GM21825 (cell line): ENCODE data around the gene OR1J1.
A peak's percentile ranks its signal among the peaks of the same experiment; 100 is the strongest.

Source experiments
- ATAC-seq: cut with Tn5 transposase; IDR thresholded peaks from one replicate; pipeline ENCODE4 v1.9.1; 2021; ENCODE audit warnings: mild to moderate bottlenecking, moderate library complexity; ENCODE audit not compliant: unreplicated experiment

Gene OR1J1

GRCh38 chr9:122477826-122478225, at the start of gene OR1J1:
Gene OR1J1 (minus strand): TSS chr9:122477926. CDS start chr9:122477926, 0 bp downstream.
- no peak for ATAC-seq

DNA sequence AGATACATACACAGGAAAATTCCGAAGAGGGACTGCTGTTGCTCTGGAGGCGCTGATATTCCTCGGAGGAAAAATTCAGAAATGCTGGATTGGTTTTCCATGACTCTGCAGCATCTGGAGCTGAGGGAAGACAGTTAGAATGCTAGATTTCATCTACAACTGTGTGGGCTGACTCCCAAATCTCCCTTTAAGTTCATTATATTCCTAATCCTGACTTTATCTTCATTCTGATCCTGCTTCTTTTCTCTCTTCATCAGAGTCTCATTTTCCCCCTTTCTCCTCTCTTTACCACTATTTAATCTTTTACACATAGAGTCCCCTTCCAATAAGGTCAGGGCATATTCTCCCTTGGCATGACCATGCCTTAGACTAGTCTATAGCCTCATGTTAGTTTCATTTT, 49.5 kb upstream of the OR1J1 start, which contains the start of gene OR1N1:
OR1N1 (minus strand) TSS at position 101 of the 400 bp plus-strand sequence; CDS start at position 101, 0 bp downstream.
- no peak for ATAC-seq

GRCh38 chr9:122526602-122527001, 48.9 kb upstream of the OR1J1 start:
- no peak for ATAC-seq

- no peak for ATAC-seq
These were observed 41.6 kb upstream of the OR1J1 start for GRCh38 chr9:122519376-122519775.

DNA sequence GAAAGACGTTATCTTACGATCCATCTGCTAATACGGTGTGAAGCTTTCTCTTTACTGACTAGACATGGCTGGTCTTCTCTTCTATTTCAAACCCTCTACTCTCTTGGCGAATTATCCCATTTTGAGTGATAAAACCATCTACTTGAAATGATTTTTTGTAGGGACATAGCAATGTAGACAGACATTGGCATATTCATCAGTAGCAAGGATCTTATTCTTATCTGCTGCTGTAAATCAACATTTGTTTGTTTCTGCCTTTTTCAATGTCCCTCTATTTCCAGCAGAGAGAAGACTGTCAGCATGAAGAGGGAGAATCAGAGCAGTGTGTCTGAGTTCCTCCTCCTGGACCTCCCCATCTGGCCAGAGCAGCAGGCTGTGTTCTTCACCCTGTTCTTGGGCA, 41.1 kb upstream of the OR1J1 start, which contains the start of gene OR1J4:
OR1J4 (plus strand) TSS at position 301 of the 400 bp plus-strand sequence; CDS start at position 301, 0 bp downstream.
- no peak for ATAC-seq

GRCh38 chr9:122518226-122518625, 40.5 kb upstream of the OR1J1 start:
- no peak for ATAC-seq

DNA sequence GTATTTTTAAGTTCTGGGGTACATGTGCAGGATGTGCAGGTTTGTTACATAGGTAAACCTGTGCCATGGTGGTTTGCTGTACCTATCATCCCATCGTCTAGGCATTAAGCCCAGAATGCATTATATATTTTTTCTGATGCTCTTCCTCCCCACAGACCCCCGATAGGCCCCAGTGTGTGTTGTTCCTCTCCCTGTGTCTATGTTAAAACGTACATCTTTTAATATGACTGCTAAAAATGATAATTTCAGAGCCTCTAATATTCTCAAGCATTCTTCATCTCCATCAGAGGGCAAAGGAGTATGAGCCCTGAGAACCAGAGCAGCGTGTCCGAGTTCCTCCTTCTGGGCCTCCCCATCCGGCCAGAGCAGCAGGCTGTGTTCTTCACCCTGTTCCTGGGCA, 32.8 kb upstream of the OR1J1 start, which contains the start of gene OR1J2:
OR1J2 (plus strand) TSS at position 301 of the 400 bp plus-strand sequence; CDS start at position 301, 0 bp downstream.
- no peak for ATAC-seq

GRCh38 chr9:122506964-122507363, 29.2 kb upstream of the OR1J1 start:
- no peak for ATAC-seq

GRCh38 chr9:122498883-122499288, 21.2 kb upstream of the OR1J1 start:
- no peak for ATAC-seq

- ATAC-seq: no peak
These were observed 1.3 kb upstream of the OR1J1 start for GRCh38 chr9:122479062-122479461.

GRCh38 chr9:122477346-122477745, 380 bp downstream of the OR1J1 start:
- no peak for ATAC-seq

DNA sequence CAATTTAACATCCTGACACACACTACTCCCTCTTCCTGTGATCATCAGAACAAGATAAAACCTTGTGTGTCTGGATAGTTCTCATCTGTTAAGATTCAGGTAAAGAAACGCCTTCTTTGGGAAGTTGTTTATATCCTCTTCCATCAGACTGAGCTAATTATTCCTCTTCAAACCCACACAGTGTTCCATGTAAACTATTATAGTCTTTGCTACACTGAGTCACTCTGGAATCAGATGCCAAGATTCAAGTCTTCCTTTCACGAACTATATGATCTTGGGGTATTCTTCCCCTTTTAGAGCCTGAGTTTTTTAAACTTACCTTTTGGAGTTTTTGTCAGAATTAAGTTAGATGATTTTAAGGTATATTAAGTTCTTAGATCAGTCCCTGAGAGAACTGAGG, 2.0 kb downstream of the OR1J1 start:
- ATAC-seq: no peak

DNA sequence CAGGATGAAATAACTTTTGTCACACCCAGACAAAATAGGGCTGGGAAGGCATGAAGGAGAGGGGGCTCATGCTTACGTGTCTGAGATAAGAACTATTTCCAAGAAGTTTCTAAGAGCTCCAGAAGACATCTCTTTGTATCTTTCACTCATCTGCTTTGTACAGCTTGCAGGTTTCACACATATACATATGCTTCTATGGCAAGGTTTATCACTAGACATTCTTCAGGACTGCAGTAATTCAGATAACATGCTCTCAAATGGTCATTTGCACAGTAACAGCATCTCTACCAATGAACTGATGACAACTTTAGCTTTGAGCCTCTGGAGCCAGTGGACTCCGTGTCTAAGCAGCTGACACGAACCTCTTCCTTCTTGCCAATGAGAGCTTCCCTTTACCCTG, 3.2 kb downstream of the OR1J1 start:
- no peak for ATAC-seq

DNA sequence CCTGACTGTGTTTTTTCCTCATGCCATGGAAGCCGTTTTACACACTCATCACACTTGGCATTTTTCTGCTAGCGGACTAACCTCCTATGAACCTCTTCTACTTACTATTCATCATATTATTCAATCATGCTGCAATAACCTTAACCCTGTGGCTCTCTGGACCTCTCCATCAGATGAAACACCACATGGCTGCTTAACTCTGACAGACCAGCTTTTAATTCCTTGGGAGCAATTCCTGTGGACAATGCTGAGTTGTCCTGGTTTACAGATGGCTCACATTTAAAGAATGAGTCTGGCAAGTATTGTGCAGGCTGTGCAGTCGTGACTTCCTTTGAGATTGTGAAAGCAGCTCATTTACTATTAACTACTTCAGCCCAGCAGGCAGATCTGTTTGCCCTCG, 9.0 kb downstream of the OR1J1 start:
- no peak for ATAC-seq

- no peak for ATAC-seq
These were observed 11.3 kb downstream of the OR1J1 start for GRCh38 chr9:122466456-122466855.

DNA sequence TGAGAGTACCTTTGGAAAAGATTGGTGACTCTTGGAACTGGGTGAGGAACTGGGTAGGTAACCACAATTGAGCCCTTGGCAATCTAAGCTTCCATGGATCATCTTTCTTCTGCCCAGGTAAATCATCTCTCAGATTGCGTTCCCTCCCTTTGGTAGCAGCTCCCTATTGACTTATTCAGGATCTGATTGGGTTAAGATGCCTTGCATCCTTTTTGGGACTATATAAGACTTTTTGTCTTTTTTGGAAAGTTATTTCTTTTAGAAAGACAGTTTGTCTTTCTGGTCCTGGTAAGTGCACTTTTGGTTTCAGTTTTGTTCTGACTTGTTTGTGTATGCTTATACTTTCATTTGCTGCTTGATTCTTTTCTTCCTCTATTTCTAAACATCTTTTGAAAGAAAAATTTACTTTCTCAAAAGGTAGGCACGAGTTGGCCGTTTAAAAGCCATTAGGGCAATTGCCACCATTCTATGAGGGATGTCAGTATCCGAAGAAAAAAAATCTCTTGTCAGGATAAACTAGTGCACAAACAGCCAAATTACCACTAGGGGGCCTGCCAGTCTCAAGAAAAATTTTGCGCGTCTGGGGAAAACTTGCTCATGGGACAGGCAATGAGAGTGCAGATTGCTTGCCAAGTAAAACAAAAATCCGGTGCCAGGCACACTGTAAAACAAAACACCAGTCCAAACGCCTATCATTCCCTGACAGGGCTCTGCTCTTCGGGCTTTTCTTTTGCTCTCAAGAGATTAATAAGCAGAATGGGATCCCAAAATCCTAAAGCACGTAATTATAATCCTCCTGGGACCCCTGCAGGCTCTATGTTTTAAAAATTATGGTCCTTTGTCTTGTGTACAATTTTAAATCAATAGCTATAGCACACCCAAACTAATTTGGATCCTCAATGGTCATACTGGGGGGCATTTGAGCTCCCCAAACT, 12.8 kb downstream of the OR1J1 start:
- peak; percentile 72 for ATAC-seq

- peak; percentile 49 for ATAC-seq
These were observed 13.7 kb downstream of the OR1J1 start for GRCh38 chr9:122463828-122464632.

DNA sequence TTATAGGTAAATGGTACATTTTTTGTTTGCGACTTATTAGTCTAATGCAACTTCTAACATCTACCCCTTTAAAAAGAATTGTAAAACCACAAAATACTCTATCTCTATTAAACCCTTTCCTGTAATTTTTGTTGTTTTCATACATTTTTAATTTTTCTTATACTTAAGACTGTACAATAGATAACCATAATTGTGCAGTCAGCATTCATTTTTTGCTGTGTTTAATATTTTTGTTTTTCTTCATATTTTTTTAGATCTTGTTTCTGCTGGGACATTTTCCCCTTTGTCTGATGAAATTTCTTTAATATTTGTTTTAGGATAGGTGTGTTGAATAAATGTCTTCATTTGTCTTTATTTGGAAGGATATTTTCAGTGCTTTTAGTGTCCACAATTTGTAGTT, 19.9 kb downstream of the OR1J1 start:
- no peak for ATAC-seq

GRCh38 chr9:122456123-122456522, 21.6 kb downstream of the OR1J1 start:
- no peak for ATAC-seq

DNA sequence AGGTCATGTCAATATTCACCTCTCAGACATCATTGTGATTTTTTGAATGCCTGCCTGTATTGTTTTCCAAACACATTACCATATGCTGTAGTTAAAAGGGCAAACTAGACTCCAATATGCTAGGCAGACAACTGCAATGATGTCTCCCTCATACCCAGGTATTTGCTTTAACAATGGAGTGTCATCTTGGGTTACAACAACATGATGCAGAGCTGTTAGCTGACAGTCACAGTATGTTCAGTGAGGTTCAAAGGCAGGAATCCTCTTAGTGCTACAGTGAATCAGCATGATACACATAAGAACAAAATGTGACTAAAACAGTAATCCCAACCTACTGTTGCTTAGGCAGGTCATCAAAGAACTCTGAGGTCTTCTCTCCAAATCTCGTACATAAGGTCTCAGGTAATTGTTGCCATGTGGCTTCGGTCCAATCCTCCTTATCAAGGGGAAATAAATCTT, 24.0 kb downstream of the OR1J1 start:
- no peak for ATAC-seq

GRCh38 chr9:122446819-122447484, 30.8 kb downstream of the OR1J1 start:
- no peak for ATAC-seq
